Measurements from ENCODE around the gene ZFR2.

Gene ZFR2

DNA sequence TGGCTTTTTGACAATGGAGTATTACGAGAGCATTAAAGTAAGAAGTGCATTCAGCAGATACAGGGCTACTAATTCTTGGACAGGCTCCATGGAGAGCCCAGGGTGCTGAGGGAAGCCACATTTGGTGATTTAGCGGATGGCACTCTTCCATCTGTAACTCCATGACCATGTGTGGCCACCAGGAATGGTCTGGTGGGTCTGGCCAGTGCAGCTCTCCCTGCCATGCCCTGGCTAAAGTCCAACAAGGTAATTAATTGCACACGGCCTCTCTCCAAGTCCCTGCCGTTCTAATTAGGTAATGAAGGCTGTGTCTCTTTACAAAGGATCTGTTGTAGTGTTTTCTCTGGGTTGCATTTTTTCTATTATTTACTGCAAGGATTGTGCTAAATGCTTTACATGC is 4.3 kb upstream of the ZFR2 start:
- DNase-seq = no peak

DNA sequence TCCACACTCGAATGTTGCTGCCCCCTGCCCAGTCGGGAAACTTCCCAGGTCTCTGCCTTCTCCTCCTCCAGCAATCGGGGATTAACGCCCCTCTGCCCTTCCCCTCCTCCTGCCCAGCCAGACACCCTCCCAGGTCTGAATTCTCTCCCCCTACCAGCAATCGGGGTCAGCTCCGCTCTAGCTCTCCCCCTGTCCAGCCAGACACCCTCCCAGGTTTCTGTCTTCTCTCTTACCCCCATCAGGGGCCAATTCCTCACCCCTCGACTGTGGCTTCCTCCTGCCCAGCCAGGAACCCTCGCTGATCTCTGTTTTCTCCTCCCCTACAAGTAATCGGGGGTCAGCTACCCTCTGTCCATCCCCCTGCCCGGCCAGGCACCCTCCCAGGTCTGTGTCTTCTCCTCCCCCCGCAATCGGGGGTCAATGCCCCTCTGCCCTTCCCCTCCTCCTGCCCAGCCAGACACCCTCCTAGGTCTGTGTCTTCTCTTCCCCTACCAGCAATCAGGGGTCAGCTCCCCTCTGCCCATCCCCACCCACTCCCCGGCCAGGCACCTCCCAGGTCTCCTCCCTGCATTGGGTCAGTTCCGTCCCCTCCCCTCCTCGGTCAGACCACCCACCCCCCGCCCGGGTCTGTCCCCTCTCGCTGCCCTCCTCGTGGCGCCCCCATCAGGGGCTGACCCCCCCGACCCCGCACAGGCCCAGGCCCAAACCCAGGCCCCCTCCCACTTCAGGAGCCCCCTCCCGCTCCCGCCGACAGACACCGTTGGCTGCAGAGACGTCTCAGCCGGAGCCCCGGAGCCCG is 668 bp downstream of the ZFR2 start:
- no peak for DNase-seq

DNA sequence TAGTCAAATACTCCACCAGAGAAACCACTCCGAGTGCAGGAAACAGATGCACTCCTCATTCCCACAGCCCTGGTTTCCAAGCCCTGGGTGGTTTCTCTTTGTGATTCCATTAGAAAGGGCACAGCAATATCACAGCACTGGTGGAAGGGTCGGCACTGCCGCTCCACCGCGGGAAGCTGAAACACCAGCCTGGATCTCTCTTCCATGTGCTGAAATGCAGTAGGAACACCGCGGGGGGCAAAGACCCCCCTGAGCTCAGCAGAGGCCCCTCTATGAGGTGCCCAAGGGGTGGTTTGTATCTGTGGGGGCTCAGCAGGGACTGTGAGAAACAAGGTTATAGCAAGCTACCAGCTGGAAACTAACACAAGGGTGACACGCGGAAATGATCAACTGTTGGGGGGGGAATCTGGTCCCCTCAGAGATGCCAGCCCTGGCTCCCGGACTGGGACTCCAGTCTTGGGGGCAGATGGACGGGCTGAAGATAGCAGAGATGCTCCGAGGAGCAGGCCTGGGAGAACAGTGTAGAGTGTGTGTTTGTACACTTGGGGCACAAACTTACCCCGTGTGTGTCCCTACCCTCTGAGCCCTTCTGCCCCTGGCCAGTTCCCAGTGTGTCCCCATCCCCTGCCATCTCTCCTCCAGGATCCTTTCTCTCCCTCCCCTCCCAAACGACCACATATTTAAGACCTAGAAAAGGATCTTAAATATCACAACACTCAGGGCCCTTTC is 1.8 kb downstream of the ZFR2 start:
- DNase-seq = no peak

DNA sequence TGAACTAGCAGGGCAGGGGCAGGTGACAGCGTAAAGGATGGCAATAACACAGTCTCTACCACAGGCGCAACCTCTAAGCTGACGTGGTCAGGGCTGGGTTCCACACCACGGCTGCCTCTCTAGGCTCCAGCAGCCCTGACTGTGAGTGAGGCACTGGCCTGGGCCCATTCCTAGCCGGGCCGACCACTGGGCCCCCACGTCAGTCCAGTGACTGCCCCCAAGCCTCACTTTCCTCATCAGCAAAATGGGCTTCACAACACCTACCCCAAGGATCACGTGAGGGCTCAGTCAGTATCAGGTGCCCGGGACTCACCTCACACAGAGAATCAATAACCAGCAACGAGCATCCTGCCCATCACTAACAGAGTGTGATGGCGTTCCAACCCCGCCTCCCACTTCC is 5.2 kb downstream of the ZFR2 start:
- DNase-seq = no peak

DNA sequence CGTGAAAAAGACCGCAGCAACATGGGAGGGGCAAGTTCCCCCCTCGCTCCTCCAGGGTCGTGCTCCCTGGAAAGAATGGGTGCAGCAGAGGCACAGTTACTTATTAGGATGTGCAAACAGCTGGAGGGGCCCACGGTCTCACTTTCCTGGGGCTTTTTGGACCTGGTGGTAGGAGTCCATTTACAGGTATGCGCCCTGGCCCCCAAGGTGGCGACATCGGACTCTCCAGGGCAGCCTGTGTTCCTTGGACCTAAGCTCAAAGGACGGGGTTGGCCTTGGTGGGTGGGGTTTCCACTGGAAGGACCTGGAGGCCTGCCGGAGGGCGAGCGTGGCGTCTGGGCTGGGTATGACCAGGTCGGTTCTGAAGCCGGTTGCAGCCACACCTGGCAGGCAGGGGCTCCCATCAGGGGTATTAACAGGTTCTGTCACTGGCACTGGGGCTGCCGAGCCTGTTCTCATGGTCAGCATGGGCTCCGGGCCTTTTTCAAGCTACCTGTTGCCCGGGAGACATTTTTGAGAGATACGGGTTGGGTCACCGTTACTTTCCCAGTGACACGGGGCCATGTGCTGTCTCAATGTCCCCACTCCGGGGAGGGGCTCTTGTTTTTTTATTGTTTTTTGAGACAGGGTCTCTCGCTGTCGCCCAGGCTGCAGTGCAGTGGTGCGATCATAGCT is 5.9 kb downstream of the ZFR2 start:
- DNase-seq = no peak

DNA sequence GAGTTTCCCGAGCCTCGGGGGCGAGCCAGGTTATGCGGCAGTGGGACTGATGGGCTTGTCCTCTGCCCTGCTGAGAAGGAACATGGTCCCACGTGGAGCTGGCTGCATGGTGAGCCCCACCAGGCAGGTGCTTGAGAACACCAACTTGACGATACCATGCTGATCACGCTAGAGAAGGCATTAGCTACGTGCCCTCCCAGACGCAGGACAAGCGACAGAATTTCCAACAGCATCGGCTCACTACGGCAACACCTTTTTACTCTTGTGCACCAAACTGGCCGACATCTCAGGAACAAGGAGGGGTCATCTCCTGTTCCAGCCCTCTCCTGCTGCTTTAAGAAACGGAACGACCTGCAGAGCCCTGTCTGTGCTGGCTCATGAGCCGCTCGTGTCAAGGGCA is 8.3 kb downstream of the ZFR2 start:
- no peak for DNase-seq

DNA sequence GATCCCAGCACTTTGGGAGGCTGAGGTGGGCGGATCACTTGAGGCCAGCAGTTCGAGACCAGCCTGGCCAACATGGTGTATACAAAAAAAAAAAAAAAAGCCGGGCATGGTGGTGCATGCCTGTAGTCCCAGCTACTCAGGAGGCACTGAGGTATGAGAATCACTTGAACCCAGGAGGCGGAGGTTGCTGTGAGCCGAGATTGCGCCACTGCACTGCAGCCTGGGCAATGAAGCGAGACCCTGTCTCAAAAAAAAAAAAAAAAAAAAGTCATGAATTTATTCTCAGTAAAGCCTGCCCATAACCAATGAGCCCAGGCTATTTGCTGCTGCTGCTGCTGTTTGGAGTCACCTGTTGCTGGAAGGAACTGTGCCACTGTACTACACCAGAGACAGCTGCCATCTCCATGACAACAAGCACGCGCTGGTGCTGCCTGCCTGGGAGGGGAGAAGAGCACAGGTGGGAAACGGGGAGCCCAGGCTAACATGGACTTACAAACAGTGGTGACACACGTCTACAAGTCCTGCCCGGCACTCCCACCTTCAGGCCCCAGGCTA is 11.3 kb downstream of the ZFR2 start:
- no peak for DNase-seq

DNA sequence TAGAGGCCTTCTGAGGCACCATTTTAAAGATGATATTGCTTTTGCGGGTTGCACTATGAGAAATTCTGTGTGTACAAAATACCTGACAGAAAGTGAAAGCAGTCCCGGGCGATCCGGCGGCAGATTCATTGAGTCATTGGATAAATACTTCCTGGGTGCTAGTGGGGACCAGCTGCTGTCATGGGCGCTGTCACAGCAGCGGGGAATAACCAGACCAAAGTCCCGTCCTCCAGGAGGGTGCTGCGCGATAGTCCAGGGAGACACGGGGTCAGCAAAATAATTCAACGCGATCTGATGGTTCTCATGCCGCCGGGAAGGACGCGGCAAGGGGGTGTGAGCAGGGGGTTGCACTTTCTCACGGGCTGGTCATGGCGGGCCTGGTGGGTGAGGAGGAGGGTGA is 13.5 kb downstream of the ZFR2 start:
- no peak for DNase-seq

DNA sequence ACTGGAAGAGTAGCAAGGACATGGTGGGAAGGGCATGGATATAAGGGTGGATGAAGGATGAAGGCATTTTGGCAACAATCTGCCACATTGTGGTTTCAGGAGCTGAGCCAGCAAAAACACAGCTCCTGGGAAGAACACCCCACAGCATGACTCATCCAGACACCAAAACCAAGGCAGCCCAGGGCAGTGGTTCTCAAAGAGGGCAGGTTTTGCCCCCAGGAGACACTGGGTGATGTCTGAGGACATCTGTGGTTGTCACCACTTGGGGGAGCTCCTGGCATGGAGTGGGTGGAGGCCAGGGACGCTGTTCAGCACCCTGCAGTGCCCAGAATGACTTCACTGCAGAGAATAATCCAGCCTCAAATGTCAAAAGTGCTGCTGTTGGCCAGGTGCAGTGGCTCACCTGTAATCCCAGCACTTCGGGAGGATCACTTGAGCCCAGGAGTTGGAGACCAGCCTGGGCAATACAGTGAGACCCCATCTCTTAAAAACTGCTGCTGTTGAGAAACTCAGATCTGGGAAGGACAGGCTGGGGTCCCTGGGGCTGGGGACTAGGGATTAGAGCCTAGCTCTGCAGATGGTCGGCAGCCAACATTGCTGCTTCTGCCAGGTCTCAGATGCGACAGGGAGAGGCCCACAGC is 16.1 kb downstream of the ZFR2 start:
- DNase-seq = peak; percentile 65

DNA sequence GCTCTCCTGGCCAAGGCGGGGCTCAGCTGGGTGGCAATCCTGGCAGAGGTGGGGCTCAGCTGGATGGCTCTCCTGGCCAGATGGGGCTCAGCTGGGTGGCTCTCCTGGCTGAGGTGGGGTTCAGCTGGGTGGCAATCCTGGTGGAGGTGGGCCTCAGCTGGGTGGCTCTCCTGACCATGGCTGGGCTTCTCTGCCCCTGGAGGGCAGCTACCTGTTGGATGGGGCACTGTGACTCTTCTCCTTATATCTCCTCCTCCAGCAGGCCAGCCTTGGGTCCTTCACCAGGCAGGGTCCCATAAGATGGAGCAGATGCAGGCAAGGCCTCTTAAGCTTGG is 16.7 kb downstream of the ZFR2 start:
- no peak for DNase-seq

DNA sequence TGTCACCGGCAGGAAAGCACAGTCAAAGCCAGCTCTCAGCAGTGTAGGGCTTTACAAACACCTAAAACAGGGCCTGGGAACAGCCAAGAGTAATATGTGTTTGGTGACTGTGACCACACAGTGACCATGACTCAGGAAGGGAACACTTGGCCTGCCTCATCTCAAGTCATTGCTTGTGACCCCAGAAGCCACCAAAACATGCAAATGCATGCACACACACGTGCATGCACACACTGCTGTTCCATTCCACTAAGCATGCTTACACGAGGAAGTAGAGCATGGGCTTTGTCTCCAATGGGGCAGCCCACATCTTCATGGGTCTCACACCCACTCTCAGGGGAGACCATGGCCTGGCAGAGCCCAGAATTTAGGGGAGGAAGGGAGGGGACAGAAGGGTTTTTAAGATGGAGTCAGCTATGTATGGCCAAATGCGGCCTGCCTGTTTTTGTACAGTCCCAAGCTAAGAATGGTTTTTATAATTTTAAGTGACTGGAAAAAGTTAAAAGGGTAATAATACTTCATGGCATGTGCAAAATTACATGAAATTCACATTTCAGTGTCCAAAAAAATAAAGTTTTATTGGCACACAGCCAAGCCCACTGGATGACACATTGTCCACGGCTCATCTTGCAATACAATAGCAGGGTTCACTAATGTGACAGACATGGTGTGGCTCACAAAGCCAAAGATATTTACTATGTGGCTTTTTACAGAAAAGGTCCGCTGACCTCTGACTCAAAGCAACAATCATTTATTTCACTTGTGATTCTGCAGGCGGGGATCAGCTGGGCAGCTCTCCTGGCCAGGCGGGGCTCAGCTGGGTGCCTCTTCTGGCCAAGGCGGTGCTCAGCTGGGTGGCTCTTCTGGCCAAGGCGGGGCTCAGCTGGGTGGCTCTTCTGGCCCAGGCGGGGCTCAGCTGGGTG is 17.3 kb downstream of the ZFR2 start:
- no peak for DNase-seq

DNA sequence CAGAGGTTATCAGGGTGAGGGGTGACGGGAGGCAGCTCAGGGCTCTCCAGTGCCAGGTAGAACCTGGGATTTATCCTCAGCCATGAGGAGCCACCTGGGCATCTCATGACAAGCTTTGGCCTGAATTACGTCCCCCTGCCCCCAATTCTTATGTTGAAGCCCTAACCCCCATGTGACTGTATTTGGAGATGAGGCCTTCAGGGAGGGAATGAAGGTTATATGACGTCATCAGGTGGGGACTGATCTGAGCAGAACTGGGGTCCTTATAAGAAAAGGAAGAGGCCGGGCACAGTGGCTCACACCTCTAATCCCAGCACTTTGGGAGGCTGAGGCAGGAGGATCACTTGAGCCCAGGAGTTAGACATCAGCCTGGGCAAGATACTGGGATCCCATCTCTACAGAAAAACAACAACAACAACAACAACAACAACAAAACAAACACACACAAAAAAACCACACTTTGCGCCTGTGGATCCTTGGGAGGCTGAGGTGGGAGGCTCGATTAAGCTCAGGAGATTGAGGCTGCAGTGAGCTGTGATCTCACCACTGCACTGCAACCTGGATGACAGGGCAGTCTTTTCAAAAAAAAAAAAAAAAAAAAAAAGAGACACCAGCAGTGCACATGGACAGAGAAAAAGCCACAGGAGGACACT is 18.4 kb downstream of the ZFR2 start:
- no peak for DNase-seq

DNA sequence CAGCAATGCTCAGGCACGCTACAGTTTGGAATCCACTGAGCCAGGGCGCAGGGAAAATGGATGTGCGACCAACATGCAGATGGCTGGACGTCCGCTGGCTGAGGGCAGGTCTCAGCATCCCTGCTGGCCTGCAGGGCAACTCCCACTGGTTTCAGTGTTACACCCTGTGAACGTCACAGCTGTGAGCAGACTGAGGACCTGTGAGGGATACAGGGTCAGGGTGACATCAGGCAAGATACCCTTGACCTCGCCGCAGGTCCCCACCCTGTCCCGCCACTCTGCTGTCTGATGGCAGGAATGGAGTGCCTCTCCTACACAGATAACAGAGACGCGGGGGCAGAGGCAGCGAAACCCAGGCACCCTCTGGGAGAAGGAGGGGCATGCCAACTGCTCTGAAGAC is 19.1 kb downstream of the ZFR2 start:
- no peak for DNase-seq

DNA sequence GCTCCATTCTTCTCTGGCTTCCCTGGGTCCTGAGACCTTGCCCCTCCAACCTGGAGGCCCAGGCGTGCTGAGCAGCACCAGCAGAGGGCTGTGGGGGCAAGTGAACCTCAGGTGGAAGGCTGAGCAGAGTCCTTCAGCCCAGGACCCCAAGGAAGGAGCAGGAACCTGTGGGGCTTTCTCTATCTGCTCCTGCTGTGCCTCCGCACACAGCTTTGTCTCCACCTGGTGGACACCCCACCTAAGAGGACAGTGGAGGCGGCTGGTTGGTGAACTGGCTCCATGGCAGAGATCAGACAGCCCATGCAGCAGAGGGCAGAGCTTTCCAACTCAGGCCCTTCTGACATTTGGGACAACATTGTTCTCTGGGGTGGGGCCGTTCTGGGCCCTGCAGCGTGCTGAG is 19.7 kb downstream of the ZFR2 start:
- DNase-seq = peak; percentile 80

DNA sequence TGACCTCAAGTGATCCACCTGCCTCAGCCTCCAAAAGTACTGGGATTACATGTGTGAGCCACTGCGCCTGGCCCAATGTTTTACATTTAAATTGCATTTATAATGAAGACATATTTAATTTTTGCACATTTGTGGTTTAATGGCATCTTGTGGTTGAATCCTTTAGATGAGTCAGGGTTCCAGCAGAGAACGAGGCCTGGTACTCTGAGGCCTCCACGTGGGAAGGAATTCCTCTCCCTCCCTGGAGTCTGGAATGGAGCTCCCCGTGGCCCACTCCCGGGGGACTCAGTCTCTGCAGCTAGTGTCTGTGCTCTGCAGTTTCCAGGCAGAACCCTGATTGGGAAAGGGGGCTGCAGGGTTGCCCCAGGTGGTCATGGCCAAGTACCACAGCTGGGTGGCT is 24.2 kb downstream of the ZFR2 start:
- DNase-seq = no peak

DNA sequence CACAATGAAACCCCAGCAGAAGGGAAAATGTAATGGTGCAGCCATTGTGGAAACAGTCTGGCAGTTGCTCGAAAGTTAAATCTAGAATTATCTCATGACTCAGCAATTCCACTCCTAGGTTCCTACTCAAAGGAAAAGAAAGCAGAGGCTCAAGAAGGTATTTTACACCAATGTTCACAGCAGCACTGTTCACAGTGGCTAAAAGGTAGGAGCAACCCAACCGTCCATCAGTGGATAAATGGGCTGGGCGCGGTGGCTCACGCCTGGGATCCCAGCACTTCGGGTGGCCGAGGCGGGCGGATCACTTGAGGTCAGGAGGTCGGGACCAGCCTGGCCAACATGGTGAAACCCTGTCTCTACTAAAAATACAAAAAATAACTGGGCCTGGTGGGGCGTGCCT is 25.9 kb downstream of the ZFR2 start:
- no peak for DNase-seq

DNA sequence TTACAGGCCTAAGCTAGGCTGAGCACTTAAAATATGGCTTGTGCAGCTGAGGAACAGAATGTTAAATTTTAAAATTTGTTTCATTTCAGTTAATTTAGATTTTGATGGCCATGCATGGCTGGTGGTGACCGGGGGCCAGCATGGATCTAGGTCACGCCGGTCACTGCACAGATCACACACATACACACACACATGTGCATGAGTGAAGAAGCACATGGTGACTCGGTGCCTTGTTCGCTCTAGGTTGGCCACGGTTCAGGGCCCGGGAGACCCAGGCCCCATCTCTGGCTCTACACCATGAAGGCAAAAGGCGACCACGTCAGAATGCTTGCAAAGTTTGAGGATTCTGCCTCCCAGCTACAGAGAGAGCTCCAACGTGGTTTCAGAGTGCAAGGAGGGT is 28.0 kb downstream of the ZFR2 start:
- no peak for DNase-seq

DNA sequence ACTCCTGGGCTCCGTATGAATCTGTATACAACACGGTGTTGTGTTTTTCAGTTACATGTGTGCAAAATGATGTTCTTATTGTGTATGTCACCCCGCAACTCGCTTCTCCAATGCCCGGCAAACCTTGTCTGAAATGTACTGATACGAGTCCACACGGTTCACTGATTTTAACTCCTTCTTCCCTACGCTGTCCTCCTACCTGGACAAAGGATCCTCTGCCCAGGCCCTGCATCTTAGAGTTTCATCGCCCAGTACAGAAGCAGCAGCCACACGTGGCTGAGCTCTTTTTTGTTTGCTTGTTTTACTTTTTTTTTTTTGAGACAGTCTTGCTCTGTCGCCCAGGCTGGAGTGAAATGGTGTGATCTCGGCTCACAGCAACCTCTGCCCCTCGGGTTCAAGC is 28.9 kb downstream of the ZFR2 start:
- DNase-seq = no peak

DNA sequence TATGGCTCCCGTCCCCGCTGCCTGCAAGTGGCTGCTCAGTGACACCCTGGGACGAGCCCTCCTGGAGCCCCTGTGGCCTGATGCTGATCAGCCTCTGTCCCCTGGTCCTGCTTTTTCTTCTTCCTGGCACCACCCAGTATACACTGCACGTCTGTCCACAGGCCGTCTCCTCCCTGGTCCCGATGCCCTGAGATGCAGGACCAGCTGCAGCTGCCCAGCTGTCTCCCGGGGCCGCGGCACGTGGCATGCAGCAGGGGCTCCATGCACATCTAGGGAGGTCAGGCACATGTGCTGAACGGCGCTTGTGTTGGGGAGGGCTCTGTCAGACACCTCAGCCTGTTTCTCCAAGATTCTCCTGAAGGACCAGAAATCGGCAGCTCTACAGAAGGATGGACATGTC is 30.2 kb downstream of the ZFR2 start:
- no peak for DNase-seq

DNA sequence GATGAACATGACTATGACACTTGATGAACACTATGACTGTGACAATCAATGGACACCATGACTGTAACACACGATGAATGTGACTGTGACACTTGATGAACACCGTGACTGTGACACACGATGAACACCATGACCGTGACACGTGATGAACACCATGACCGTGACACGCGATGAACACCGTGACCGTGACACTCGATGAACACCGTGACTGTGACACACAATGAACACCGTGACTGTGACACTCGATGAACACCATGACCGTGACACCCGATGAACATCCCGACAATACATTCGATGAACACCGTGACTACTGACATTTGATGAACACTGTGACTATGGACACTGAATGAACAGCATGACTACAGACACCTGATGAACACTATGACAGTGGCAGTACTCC is 30.9 kb downstream of the ZFR2 start:
- no peak for DNase-seq

DNA sequence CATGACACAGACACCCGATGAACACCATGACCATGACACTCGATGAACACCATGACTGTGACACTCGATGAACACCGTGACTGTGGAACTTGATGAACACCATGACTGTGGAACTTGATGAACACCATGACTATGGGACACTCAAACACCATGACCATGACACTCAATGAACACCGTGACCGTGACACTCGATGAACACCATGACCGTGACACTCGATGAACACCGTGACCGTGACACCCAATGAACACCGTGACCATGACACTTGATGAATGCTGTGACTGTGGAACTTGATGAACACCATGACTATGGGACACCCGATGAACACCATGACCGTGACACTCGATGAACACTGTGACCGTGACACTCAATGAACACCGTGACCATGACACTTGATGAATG is 31.5 kb downstream of the ZFR2 start:
- DNase-seq = no peak

DNA sequence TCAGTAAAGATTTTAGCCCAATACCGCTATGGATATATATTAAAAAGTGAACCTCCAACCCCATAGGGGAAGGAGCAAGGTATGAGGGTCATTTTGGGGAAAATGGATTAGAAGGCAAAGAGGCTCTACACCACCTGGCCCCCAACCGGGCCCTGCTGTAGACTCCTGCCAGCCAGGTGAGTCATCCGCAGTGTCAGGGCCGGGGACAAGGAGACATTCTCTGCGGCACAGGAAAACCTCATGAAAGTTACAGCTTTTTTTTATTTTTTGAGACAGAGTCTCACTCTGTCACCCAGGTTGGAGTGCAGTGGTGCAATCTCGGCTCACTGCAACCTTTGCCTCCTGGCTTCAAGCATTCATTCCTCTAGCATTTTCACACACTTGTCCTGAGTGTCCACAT is 32.0 kb downstream of the ZFR2 start:
- DNase-seq = no peak
